ENCODE data around the gene KIF6.
"Not testable (repeated sequence)": the region's sequence is repeated elsewhere in the genome, so short reads cannot be mapped to it uniquely, and the experiment has no call there.

The KIF6 gene

DNA sequence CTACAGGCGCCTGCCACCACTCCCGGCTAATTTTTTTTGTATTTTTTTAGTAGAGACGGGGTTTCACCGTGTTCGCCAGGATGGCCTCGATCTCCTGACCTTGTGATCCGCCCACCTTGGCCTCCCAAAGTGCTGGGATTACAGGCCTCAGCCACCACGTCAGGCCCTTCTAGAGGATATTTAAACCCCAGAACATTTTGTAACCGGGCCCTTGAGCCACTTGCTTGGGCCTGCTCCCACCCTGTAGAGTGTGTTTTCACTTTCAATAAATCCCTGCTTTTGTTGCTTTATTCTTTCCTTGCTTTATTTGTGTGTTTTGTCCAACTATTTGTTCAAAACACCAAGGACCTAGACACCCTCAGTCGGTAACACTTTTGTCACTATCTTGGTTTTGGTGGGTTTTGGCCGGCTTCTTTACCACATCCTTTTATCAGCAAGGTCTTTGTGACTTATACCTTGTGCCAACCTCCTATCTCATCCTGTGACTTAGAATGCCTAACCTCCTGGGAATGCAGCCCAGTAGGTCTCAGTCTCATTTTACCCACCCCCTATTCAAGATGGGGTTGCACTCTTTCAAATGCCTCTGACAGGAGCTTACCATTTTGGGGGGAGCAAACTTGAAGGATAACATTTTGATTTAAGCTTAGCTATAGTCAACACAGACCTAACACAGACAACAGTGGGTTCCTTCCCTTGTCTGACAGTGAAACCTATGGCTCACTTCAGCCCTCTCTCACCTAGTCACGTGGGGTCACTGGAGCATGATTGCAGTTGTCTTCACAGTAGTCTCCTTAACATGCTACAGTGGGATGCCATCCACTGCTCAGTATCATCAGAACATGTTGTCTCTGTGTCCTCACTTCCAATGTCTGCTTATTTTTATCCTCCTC is 27.9 kb upstream of the KIF6 start:
- Mint-ChIP-seq H3K27ac (ENCODE audit: low read depth) (no peak overlapping the region), H3K36me3 (ENCODE audit: insufficient read depth) (no peaks in the 10 kb centered on the region), H3K4me1 (no peaks in the 10 kb centered on the region), H3K27me3 (no peaks in the 10 kb centered on the region), H3K4me3 (no peak overlapping the region), H3K9me3 (no peaks in the 10 kb centered on the region)
- DNase-seq (ENCODE audit: low spot score in 2 of 2): no peak
- ATAC-seq (replicated peaks; ENCODE audit: extremely low read depth, poor library complexity, severe bottlenecking): no peak

DNA sequence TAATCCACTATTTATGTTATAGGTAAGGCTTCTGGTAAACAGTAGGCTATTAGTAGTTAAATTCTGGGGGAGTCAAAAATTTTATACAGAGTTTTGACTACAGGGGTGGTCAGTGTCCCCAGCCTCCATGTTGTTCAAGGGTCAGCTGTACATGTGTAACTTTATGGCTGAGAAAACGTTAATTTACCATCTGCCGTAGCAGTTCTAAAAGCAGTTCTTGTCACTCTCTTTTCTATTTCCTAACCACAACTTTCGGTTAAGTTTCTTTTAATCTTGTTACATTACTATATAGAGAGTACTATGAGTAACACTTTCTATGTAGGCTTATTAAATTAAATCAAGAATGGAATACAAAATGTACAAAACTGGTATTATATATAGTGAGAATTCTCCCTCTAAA is 21.6 kb upstream of the KIF6 start:
- DNase-seq (ENCODE audit: low spot score in 2 of 2) (no peak), ATAC-seq (replicated peaks; ENCODE audit: extremely low read depth, poor library complexity, severe bottlenecking) (no peak)
- Mint-ChIP-seq H3K4me3 (no peak overlapping the region), H3K4me1 (no peaks in the 10 kb centered on the region), H3K9me3 (no peaks in the 10 kb centered on the region), H3K27me3 (no peaks in the 10 kb centered on the region), H3K27ac (ENCODE audit: low read depth) (no peak overlapping the region), H3K36me3 (ENCODE audit: insufficient read depth) (no peaks in the 10 kb centered on the region)

DNA sequence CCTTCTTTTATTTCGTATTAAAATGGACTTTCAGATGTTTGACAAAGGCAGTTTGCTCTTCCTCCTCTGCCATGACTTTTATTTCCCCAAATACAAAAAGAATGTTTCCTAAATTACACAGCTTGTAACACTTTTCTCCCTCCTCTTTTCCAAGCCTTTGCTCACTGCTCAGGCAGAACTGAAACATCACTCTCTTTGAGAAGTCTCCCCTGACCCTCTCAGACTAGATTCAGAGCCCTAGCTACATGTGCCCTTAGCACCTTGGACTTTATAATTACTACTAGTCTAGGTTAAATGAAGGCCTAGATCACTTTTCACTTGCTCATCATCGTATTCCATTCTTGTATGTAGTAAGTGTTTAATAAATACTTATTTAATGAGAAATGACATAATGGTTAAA is 8.5 kb upstream of the KIF6 start:
- ATAC-seq (replicated peaks; ENCODE audit: extremely low read depth, poor library complexity, severe bottlenecking) (no peak), DNase-seq (ENCODE audit: low spot score in 2 of 2) (no peak)
- H3K27ac Mint-ChIP-seq (ENCODE audit: low read depth): no peak overlapping the region
- H3K9me3 Mint-ChIP-seq: peaks cover 10% of the 10 kb centered on the region
- no peak overlapping the region for H3K4me3 Mint-ChIP-seq
- H3K36me3 Mint-ChIP-seq (ENCODE audit: insufficient read depth): no peaks in the 10 kb centered on the region
- H3K4me1 Mint-ChIP-seq: no peaks in the 10 kb centered on the region
- H3K27me3 Mint-ChIP-seq: peaks cover 37% of the 10 kb centered on the region

DNA sequence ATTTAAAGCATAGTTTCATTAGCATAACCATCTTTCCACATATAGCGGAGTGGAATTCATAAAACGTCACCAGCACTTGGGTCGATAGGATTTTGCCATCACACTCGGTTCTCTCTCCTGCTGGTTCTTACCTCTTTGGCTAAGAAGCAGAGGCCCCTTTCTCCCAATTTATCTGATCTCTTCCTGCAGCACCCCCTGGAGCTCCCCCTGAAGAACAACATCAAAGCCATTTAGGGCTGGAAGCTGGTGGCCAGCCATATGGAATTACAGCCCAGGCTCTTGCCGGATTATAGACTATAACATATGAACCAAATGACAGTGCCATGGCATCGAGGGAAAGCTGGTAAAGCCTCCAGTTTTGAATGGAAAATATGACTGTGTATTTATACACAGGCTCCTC is 6.4 kb upstream of the KIF6 start:
- H3K4me1 Mint-ChIP-seq: no peaks in the 10 kb centered on the region
- ATAC-seq (replicated peaks; ENCODE audit: extremely low read depth, poor library complexity, severe bottlenecking) (no peak), DNase-seq (ENCODE audit: low spot score in 2 of 2) (no peak)
- H3K27ac Mint-ChIP-seq (ENCODE audit: low read depth): no peak overlapping the region
- no peaks in the 10 kb centered on the region for H3K36me3 Mint-ChIP-seq (ENCODE audit: insufficient read depth)
- peaks cover 31% of the 10 kb centered on the region for H3K27me3 Mint-ChIP-seq
- H3K9me3 Mint-ChIP-seq: no peaks in the 10 kb centered on the region
- no peak overlapping the region for H3K4me3 Mint-ChIP-seq

DNA sequence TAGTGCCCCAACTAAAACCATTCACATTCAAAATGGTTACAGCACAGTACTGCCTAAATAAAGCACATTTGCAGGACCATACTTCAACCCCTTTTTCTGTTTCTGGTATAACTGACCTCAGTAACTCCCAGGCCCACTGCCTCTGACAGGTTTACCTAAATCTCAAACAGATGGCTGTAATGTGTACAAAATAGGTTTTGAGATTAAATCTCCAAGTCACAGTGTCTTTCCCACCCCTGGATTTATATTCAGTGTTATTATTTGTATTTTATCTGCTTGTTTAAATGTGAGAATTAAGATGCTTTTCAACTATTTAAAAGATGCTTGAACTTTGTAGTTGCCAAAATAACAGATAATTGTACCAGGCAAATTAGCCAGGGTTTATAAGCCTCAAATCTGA is 4.7 kb upstream of the KIF6 start:
- DNase-seq (ENCODE audit: low spot score in 2 of 2) (no peak), ATAC-seq (replicated peaks; ENCODE audit: extremely low read depth, poor library complexity, severe bottlenecking) (no peak)
- no peaks in the 10 kb centered on the region for H3K9me3 Mint-ChIP-seq
- H3K27me3 Mint-ChIP-seq: peaks cover 18% of the 10 kb centered on the region
- H3K4me3 Mint-ChIP-seq: no peak overlapping the region
- no peaks in the 10 kb centered on the region for H3K36me3 Mint-ChIP-seq (ENCODE audit: insufficient read depth)
- H3K4me1 Mint-ChIP-seq: no peaks in the 10 kb centered on the region
- no peak overlapping the region for H3K27ac Mint-ChIP-seq (ENCODE audit: low read depth)

DNA sequence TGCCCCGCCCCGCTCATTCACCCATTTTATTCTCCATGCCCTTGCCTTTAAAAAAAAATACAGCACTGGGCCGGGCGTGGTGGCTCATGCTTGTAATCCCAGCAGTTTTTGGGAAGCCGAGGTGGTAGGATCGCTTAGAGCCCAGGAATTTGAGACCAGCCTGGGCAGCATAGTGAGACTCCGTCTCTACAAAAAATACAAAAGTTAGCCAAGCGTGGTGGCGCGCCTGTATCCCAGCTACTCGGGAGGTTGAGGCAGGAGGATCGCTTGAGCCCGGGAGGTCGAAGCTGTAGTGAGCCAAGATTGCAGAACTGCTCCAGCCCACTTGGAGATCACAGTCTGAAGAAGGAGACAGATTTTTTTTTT is 407 bp upstream of the KIF6 start:
- ATAC-seq (replicated peaks; ENCODE audit: extremely low read depth, poor library complexity, severe bottlenecking) (no peak), DNase-seq (ENCODE audit: low spot score in 2 of 2) (no peak)
- Mint-ChIP-seq H3K4me3 (peak overlapping the region; percentile 87), H3K36me3 (ENCODE audit: insufficient read depth) (no peaks in the 10 kb centered on the region), H3K9me3 (no peaks in the 10 kb centered on the region), H3K27me3 (no peaks in the 10 kb centered on the region), H3K27ac (ENCODE audit: low read depth) (no peak overlapping the region), H3K4me1 (no peaks in the 10 kb centered on the region)

DNA sequence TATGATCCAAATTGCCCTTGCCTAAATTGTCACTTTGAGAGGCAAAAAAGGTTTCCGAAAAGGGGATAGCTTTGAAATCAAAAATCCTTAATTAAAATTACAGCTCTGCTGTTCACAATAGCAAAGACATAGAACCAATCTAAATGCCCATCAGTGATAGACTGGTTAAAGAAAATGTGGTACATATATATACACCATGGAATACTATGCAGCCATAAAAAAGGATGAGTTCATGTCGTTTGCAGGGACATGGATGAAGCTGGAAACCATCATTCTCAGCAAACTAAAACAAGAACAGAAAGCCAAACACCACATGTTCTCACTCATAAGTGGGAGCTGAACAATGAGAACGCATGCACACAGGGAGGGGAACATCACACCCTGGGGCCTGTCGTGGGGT is 1.9 kb downstream of the KIF6 start:
- not testable (repeated sequence) for H3K4me3 Mint-ChIP-seq, H3K27me3 Mint-ChIP-seq

DNA sequence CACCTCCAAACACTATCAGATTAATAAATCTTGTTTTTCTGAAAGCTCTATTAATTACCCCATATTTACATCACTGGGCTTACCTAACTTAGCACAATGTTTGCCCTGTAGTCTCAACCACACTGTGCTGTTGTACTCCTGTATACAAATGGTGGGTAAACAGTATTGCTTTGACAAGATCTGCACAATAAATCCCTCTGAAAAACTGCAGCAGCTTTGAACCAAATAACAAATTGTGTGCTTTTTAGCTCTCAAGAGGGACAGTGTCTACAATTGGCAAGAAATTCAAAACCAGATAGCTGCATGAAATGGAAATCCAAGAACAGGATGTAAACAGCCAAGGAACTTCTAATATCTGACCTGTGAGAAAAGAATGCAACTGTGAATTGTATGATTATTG is 10.4 kb downstream of the KIF6 start:
- no peaks in the 10 kb centered on the region for H3K36me3 Mint-ChIP-seq (ENCODE audit: insufficient read depth)
- peaks cover 9% of the 10 kb centered on the region for H3K27me3 Mint-ChIP-seq
- no peak overlapping the region for H3K4me3 Mint-ChIP-seq
- H3K4me1 Mint-ChIP-seq: no peaks in the 10 kb centered on the region
- ATAC-seq (replicated peaks; ENCODE audit: extremely low read depth, poor library complexity, severe bottlenecking) (no peak), DNase-seq (ENCODE audit: low spot score in 2 of 2) (no peak)
- no peak overlapping the region for H3K27ac Mint-ChIP-seq (ENCODE audit: low read depth)
- no peaks in the 10 kb centered on the region for H3K9me3 Mint-ChIP-seq

More for the DNA sequence above, 1.9 kb downstream of the KIF6 start:
- H3K4me1 Mint-ChIP-seq; DNase-seq (ENCODE audit: low spot score in 2 of 2); H3K36me3 Mint-ChIP-seq (ENCODE audit: insufficient read depth); H3K27ac Mint-ChIP-seq (ENCODE audit: low read depth); ATAC-seq (replicated peaks; ENCODE audit: extremely low read depth, poor library complexity, severe bottlenecking); H3K9me3 Mint-ChIP-seq: not testable (repeated sequence)

DNA sequence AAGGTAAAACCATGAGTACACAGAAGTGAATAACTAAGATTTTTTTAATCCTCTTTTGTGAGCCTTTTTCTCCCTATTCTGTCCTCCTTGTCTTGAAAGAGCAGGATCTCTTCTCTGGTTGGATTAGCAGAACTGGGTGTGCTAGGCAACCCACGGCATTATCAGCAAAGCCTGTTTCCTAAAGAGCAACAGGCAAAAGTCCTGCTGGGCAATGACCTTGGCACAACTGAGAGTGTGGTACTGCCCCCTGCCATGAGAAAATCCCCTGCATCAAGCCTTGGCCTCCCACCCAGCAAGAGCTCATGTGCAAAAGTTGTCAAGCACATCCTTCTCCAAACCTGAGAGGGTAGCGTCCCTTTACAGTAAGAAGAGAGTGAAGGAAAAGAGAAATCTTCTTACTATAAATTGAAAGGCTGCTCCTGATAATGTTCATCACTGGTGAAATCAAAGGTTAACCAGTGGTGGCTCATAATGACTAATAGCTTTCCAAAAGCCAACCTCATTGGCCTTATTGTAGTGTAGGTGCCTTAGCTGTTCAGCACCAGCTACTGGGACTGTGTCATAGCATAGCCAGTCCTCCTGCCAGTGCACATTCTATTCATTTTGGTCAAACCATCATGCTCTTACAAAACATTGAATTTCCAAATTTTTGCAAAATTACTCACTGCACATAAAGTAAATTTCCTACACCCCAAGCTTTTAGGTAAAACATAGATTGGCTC is 17.1 kb downstream of the KIF6 start:
- no peaks in the 10 kb centered on the region for H3K4me1 Mint-ChIP-seq
- H3K9me3 Mint-ChIP-seq: no peaks in the 10 kb centered on the region
- H3K4me3 Mint-ChIP-seq: no peak overlapping the region
- DNase-seq (ENCODE audit: low spot score in 2 of 2) (no peak), ATAC-seq (replicated peaks; ENCODE audit: extremely low read depth, poor library complexity, severe bottlenecking) (no peak)
- no peaks in the 10 kb centered on the region for H3K36me3 Mint-ChIP-seq (ENCODE audit: insufficient read depth)
- H3K27ac Mint-ChIP-seq (ENCODE audit: low read depth): no peak overlapping the region
- H3K27me3 Mint-ChIP-seq: peaks cover 20% of the 10 kb centered on the region

DNA sequence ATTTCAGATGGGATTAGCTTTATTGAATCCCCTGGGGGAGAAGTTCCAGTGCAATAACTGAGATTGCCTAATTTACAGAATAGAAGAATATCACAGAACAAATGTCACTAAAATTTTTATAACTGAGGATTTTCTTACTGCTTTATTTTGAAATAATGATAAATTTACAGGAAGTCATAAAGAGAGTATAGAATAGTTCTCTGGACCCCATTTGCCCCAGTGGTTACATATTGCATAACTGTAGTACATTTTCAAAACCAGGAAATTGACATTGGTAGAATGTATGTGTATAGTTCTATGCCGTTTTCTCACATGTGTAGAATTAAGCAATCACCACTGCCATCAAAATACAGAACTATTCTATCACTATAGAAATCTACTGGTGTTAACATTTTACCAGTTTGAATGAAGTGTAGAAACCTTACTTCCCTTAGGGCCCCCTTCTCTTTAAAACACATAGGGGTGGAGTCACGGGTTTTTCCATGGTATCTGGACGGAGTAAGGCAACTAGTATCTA is 18.3 kb downstream of the KIF6 start:
- Mint-ChIP-seq H3K4me1 (no peaks in the 10 kb centered on the region), H3K36me3 (ENCODE audit: insufficient read depth) (no peaks in the 10 kb centered on the region), H3K9me3 (no peaks in the 10 kb centered on the region), H3K27me3 (peaks cover 20% of the 10 kb centered on the region), H3K27ac (ENCODE audit: low read depth) (no peak overlapping the region), H3K4me3 (no peak overlapping the region)
- ATAC-seq (replicated peaks; ENCODE audit: extremely low read depth, poor library complexity, severe bottlenecking): no peak
- DNase-seq (ENCODE audit: low spot score in 2 of 2): no peak

DNA sequence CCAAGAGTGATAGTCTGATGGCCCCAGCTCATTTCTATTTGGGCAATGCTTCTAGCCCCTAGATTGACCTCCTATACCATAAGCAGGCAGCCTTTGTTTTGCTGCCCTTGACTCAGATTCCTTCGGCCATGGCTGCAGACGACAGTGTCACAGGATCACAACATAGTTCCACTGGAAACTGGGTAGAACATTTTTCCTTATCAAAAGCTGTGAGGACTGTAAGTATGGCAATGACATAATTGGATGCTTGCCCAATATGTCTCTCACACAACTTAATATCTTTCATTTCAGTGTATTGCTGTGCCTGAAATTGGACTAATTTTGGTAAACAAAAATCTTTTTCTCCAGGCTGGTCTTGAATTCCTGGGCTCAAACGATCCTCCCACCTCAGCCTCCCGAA is 22.9 kb downstream of the KIF6 start:
- DNase-seq (ENCODE audit: low spot score in 2 of 2) (no peak), ATAC-seq (replicated peaks; ENCODE audit: extremely low read depth, poor library complexity, severe bottlenecking) (no peak)
- Mint-ChIP-seq H3K9me3 (no peaks in the 10 kb centered on the region), H3K27me3 (peaks cover 18% of the 10 kb centered on the region), H3K4me1 (no peaks in the 10 kb centered on the region), H3K27ac (ENCODE audit: low read depth) (no peak overlapping the region), H3K36me3 (ENCODE audit: insufficient read depth) (no peaks in the 10 kb centered on the region), H3K4me3 (no peak overlapping the region)

DNA sequence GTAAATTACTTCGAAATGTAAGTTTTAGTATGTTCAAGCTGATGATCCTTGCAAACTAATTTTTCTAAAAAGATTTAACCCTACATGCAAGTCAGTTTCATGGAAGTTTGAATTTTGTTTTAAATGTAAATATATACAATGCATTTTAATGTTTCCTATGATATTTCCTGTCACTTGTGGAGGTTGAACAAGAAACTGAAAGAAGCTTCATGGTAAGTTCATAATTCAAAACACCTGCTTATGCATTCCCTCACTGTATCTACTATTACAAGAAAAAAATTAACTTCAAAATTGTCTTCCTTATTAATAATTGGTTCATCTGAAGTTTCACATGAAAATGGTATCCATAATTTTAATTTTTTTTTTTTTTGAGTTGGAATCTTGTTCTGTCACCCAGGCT is 24.8 kb downstream of the KIF6 start:
- DNase-seq (ENCODE audit: low spot score in 2 of 2) (no peak), ATAC-seq (replicated peaks; ENCODE audit: extremely low read depth, poor library complexity, severe bottlenecking) (no peak)
- H3K4me3 Mint-ChIP-seq: no peak overlapping the region
- no peaks in the 10 kb centered on the region for H3K9me3 Mint-ChIP-seq
- H3K27ac Mint-ChIP-seq (ENCODE audit: low read depth): no peak overlapping the region
- peaks cover 9% of the 10 kb centered on the region for H3K27me3 Mint-ChIP-seq
- no peaks in the 10 kb centered on the region for H3K4me1 Mint-ChIP-seq
- H3K36me3 Mint-ChIP-seq (ENCODE audit: insufficient read depth): no peaks in the 10 kb centered on the region

DNA sequence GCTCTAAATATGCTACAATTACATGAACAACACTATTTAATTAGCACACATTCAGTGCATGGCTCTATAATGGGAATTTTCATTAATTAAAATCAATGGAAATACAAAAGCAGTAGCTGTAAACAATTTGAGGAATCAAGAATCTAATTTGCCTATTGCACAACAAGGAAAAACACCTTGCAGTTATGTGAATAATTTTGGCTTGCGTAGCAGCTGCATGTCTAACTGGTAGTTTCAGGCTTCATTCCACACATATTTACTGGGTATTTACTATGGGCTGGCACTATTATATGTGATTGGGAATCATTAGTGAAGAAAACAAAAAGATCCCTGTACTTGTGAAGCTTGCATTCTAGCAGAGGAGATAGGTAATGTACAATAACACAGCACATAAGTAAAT is 26.4 kb downstream of the KIF6 start:
- no peak for DNase-seq (ENCODE audit: low spot score in 2 of 2)
- H3K4me1 Mint-ChIP-seq: no peaks in the 10 kb centered on the region
- ATAC-seq (replicated peaks; ENCODE audit: extremely low read depth, poor library complexity, severe bottlenecking): no peak
- no peaks in the 10 kb centered on the region for H3K9me3 Mint-ChIP-seq
- H3K4me3 Mint-ChIP-seq: no peak overlapping the region
- no peaks in the 10 kb centered on the region for H3K36me3 Mint-ChIP-seq (ENCODE audit: insufficient read depth)
- no peak overlapping the region for H3K27ac Mint-ChIP-seq (ENCODE audit: low read depth)
- H3K27me3 Mint-ChIP-seq: peaks cover 15% of the 10 kb centered on the region
